GM12878 (cell line): ENCODE measurements around the gene RARA. TPM values are rescaled to one million over a fixed set of nuclear protein-coding genes. Genes with fewer than 3 reads are reported as not detected.

ENCODE experiments used
- ATAC-seq: fragments of 200-7000 bp; cut with Tn5 transposase; 3 replicates; pipeline ENCODE4 v1.9.1; 2020; ENCODE audit warnings: mild to moderate bottlenecking, moderate library complexity
- BruUV-seq: library from RNA; stranded (reverse); fragments of 400-500 nt; replicated peaks from 2 replicates; lab custom pipeline; 2021; lab: Mats Ljungman, UMichigan
- CTCF ChIA-PET: fragments of 300-600 bp; sonication (Branson Sonifier 250); formaldehyde crosslinking; extraction: SDS; loops from one replicate; lab custom pipeline; 2021; ENCODE audit warnings: inconsistent platforms; lab: Yijun Ruan, JAX
- POLR2A ChIA-PET: fragments of 350-600 bp; formaldehyde crosslinking; extraction: SDS; loops from one replicate; lab custom pipeline; 2021; ENCODE audit warnings: inconsistent platforms; lab: Charles Lee
- RAD21 ChIA-PET: fragments of 300-600 bp; sonication (Branson Sonifier 250); formaldehyde crosslinking; loops from one replicate; lab custom pipeline; 2023; ENCODE audit warnings: antibody characterized with exemption; ENCODE audit not compliant: unreplicated experiment; lab: Charles Lee
- SMC1A ChIA-PET: fragments of 300-600 bp; sonication (Branson Sonifier 250); formaldehyde crosslinking; loops from one replicate; lab custom pipeline; 2023; ENCODE audit not compliant: unreplicated experiment, uncharacterized antibody; lab: Charles Lee
- DNase-seq: peaks from one replicate; pipeline ENCODE4 v3.0.0-alpha.2; 2011; ENCODE audit warnings: low read depth, low spot score
- FAIRE-seq: peaks from 3 replicates; lab custom pipeline; 2011; peaks lifted over from hg19 to GRCh38; lab: Jason Lieb, UNC
- H2AFZ ChIP-seq: 2 replicates; pipeline ENCODE4 v1.6.0; 2011; ENCODE audit warnings: low read depth, low read length, control low read depth; ENCODE audit not compliant: control insufficient read depth
- H3K27ac ChIP-seq: 2 replicates; pipeline ENCODE4 v1.5.1; 2011; ENCODE audit warnings: control low read depth; ENCODE audit not compliant: control insufficient read depth, insufficient read depth
- H3K27me3 ChIP-seq, 2 experiments: replicated peaks in 1 of 2; 2 replicates each; pipeline versions ENCODE4 v1.6.0 to v1.6.1; 2011; ENCODE audit warnings: low read length in 1 of 2; ENCODE audit not compliant: control insufficient read depth in 2 of 2, insufficient read depth in 2 of 2
- H3K36me3 ChIP-seq, 2 experiments: 2 replicates each; pipeline ENCODE4 v1.5.1; 2011; ENCODE audit warnings: low read length in 1 of 2; ENCODE audit not compliant: control insufficient read depth in 2 of 2, insufficient read depth in 2 of 2
- H3K4me1 ChIP-seq: 2 replicates; pipeline ENCODE4 v1.6.1; 2011; ENCODE audit warnings: mild to moderate bottlenecking, low read length, moderate library complexity, mixed read lengths; ENCODE audit not compliant: control insufficient read depth, insufficient read depth
- H3K4me2 ChIP-seq: 2 replicates; pipeline ENCODE4 v1.6.0; 2011; ENCODE audit warnings: control low read depth; ENCODE audit not compliant: control insufficient read depth, insufficient read depth
- H3K4me3 ChIP-seq: fragments of 200-600 bp; sonication (generic); 2 replicates; pipeline ENCODE4 v1.5.1; 2016
- H3K79me2 ChIP-seq: 2 replicates; pipeline ENCODE4 v1.6.0; 2011; ENCODE audit warnings: low read length; ENCODE audit not compliant: control insufficient read depth, insufficient read depth
- H3K9ac ChIP-seq: 2 replicates; pipeline ENCODE4 v1.8.0; 2011; ENCODE audit warnings: low read length, control low read depth, mixed read lengths; ENCODE audit not compliant: control insufficient read depth, insufficient read depth
- H3K9me3 ChIP-seq: replicated peaks from 3 replicates; pipeline ENCODE4 v1.5.1; 2011; ENCODE audit warnings: mild to moderate bottlenecking, low read length; ENCODE audit not compliant: control insufficient read depth, insufficient read depth
- H4K20me1 ChIP-seq: 2 replicates; pipeline ENCODE4 v1.6.0; 2011; ENCODE audit not compliant: control insufficient read depth, insufficient read depth
- CBX3 ChIP-seq: fragments of 200-600 bp; sonication (generic); IDR thresholded peaks from 2 replicates; pipeline ENCODE4 v1.6.1; 2016; ENCODE audit warnings: low read depth, borderline replicate concordance
- LARP7 ChIP-seq: fragments of 450-650 bp; IDR thresholded peaks from 2 replicates; pipeline ENCODE4 v1.6.1; 2017; ENCODE audit warnings: mild to moderate bottlenecking
- NFYB ChIP-seq: IDR thresholded peaks from 2 replicates; pipeline ENCODE4 v1.6.1; 2011; ENCODE audit warnings: low read depth, mild to moderate bottlenecking, low read length, improper control_type of control experiment, moderate library complexity; ENCODE audit not compliant: insufficient read depth
- POLR2A ChIP-seq: IDR thresholded peaks from 2 replicates; pipeline ENCODE4 v1.6.1; 2011; ENCODE audit warnings: low read depth, mild to moderate bottlenecking, low read length
- RB1 ChIP-seq: fragments of 450-650 bp; formaldehyde crosslinking; IDR thresholded peaks from 2 replicates; pipeline ENCODE4 v1.6.1; 2017; ENCODE audit warnings: mild to moderate bottlenecking, borderline replicate concordance
- RFX5 ChIP-seq: IDR thresholded peaks from 2 replicates; pipeline ENCODE4 v1.6.1; 2011; ENCODE audit warnings: low read depth, low read length, improper control_type of control experiment
- SMAD5 ChIP-seq: IDR thresholded peaks from 2 replicates; pipeline ENCODE4 v1.6.1; 2016; ENCODE audit warnings: antibody characterized with exemption, low read depth
- ZSCAN29 ChIP-seq: fragments of 450-650 bp; IDR thresholded peaks from 2 replicates; pipeline ENCODE4 v1.6.1; 2017; ENCODE audit warnings: mild to moderate bottlenecking, moderate library complexity
- ZZZ3 ChIP-seq: IDR thresholded peaks from 2 replicates; pipeline ENCODE4 v1.6.1; 2011; ENCODE audit warnings: low read depth; ENCODE audit not compliant: control insufficient read depth, insufficient read length
- WGBS: methylation state at CpG from one replicate; pipeline ENCODE4 v1.1.6; 2016; ENCODE audit warnings: low lambda C conversion rate; ENCODE audit not compliant: insufficient replicate concordance, insufficient coverage; ENCODE audit errors: missing lambda C conversion rate; 5-methylcytosine and 5-hydroxymethylcytosine counted together
- in situ Hi-C: fragments of 300-500 bp; cut with MboI; formaldehyde crosslinking; loops from 9 replicates; pipeline ENCODE4 v1.14.3; 2018; ENCODE audit warnings: mixed read lengths
- intact Hi-C: fragments of 100-400 bp; cut with micrococcal nuclease; formaldehyde crosslinking; loops from one replicate; pipeline ENCODE4 v1.14.2; 2022; ENCODE audit not compliant: unreplicated experiment
- polyA plus RNA-seq, 11 experiments: library from polyadenylated mRNA; depleted of rRNA in 4 of 11; unstranded in 6 of 11; stranded (reverse) in 5 of 11; fragments of >200 nt; fragmentation: Nextera tagmentation in 4 of 11; fragmentation: Illumina TruSeq in 1 of 11; extraction: Ambion mirVana in 4 of 11; extraction: Trizol in 1 of 11; gene quantifications; 1 replicate in 1 of 11; 2 replicates in 10 of 11; pipeline versions ENCODE4 v1.2.1 to v1.2.3, GENCODE V29; 2011 to 2016; ENCODE audit warnings: inconsistent platforms in 2 of 11, missing spikeins in 2 of 11, low read depth in 1 of 11
- total RNA-seq, 4 experiments: library from RNA; depleted of rRNA in 3 of 4; stranded (reverse); fragments of >200 nt in 3 of 4; fragmentation: Illumina TruSeq in 1 of 4; extraction: Trizol in 1 of 4; gene quantifications; 2 replicates each; pipeline versions ENCODE4 v1.2.1 to v1.2.3, GENCODE V29; 2013 to 2021
- TF ChIP-seq, protein P1 (sequence below): fragments of 150-350 bp; IDR thresholded peaks from 2 replicates; pipeline ENCODE4 v1.6.1; 2014; ENCODE audit warnings: mild to moderate bottlenecking, low read depth, low read length
- TF ChIP-seq, protein P2 (sequence below): fragments of 450-650 bp; IDR thresholded peaks from 2 replicates; pipeline ENCODE4 v1.6.1; 2017; ENCODE audit warnings: mild to moderate bottlenecking, moderate library complexity

Gene RARA
- total and polyA plus RNA-seq, 10 of the 15 experiments (the other 5 are each of a cell fraction or from before 2014, with no cell fraction given) = 0.13 to 33.6 (median 13.6) TPM

DNA sequence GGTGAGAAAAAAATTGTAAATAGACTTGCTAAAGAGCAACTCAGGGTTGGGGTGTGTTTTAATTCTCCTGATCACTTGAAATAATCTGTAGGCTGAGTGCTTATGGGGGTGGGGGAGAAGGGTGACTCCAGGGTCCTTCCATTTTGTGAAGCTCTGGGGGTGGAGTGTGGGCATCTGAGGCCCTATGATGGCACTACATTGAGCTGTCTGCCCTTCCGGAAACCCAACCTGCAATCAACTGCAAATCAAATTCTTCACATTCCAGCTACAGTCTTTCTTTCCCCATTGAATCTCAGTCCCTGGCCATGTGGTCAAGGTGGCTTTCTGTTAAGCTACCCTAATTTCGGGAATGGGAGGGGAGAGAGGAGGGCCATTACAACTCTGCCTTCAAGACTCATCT lies 27.3 kb upstream of the RARA start:
- BruUV-seq = no TSS peak
- Histone ChIP-seq H3K4me3 (no peak overlapping the region), H2AFZ (no peak overlapping the region), H3K4me2 (no peak overlapping the region), H3K9me3 (no peaks in the 10 kb centered on the region), H3K36me3 (peaks cover 12 to 17% of the 10 kb centered on the region in 2 experiments), H3K27ac (no peak overlapping the region)
- TF ChIP-seq CBX3 = no peak
- no peak for TF ChIP-seq RFX5
- TF ChIP-seq LARP7 = no peak
- TF ChIP-seq ZSCAN29 = no peak
- TF ChIP-seq, all 136 proteins: peak for 0
- no peaks in the 10 kb centered on the region for H3K27me3 ChIP-seq
- no peak overlapping the region for H3K9ac ChIP-seq
- no peaks in the 10 kb centered on the region for H4K20me1 ChIP-seq
- no peaks in the 10 kb centered on the region for H3K4me1 ChIP-seq
- RAD21 ChIA-PET = interaction anchor here (0.7 to 1.6 kb wide), 2 partner anchors 8 to 63 kb away, joined by 4 to 6 read pairs; no protein-coding TSS in a partner anchor
- intact Hi-C loops = loop anchor here (5.0 kb wide), 1 partner anchor 39 kb away; no protein-coding TSS in a partner anchor
- FAIRE-seq (no peak), DNase-seq (no peak), ATAC-seq (no peak)
- 94% methylated on average over 2 of the region's 2 CpGs for WGBS
- POLR2A ChIA-PET = interaction anchor here (0.7 kb wide), 1 partner anchor 26 kb away, joined by 9 read pairs; no protein-coding TSS in a partner anchor
- H3K79me2 ChIP-seq = no peaks in the 10 kb centered on the region
- in situ Hi-C loops = loop anchor here (25.0 kb wide), 1 partner anchor 269 kb away; the partner anchor contains the start of gene CSF3
- CTCF ChIA-PET = interaction anchor here (1.8 kb wide), 1 partner anchor 9 kb away, joined by 8 read pairs; no protein-coding TSS in a partner anchor
- SMC1A ChIA-PET = interaction anchor here (1.2 to 2.3 kb wide), 2 partner anchors 14 to 82 kb away, joined by 3 to 5 read pairs; no protein-coding TSS in a partner anchor

DNA sequence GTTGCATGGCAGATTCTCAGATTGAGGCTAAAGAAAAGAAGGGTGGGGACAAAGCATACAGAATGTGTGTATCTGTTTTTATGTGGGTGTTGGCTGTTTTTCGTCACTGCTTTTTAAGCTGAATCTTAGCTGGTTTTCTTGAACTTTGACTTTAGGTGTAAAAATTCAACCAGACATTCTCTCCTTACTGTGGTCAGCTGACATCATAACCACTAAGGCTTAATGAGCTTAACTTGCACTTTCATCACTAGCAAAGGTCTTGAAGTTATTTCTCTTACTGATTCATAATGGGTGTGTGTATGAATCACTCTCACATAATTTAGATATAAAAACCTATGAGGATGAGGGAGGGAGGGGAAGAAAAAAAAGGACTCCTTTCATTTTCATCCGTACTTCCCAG lies 25.3 kb upstream of the RARA start:
- ChIA-PET SMC1A (interaction anchor here (0.8 to 1.7 kb wide), 14 partner anchors 13 to 229 kb away, joined by 3 to 9 read pairs (median 3); partner anchors contain the start of genes MED24 and WIPF2), POLR2A (interaction anchor here (0.6 to 1.3 kb wide), 4 partner anchors 41 to 115 kb away, joined by 3 to 6 read pairs (median 4); no protein-coding TSS in a partner anchor), CTCF (interaction anchor here (0.6 to 2.9 kb wide), 7 partner anchors 8 to 230 kb away, joined by 3 to 13 read pairs (median 5); partner anchors contain the start of gene MED24), RAD21 (interaction anchor here (0.8 to 2.2 kb wide), 7 partner anchors 21 to 170 kb away, joined by 3 to 10 read pairs (median 3); partner anchors contain the start of gene WIPF2)
- FAIRE-seq = peak; percentile 38
- no peak for DNase-seq
- Histone ChIP-seq H3K27me3 (no peaks in the 10 kb centered on the region), H3K27ac (no peak overlapping the region), H3K79me2 (peaks cover 7% of the 10 kb centered on the region), H3K4me3 (no peak overlapping the region), H3K36me3 (peaks cover 8 to 17% of the 10 kb centered on the region in 2 experiments), H3K4me1 (no peaks in the 10 kb centered on the region), H3K9ac (no peak overlapping the region), H3K9me3 (no peaks in the 10 kb centered on the region), H4K20me1 (no peaks in the 10 kb centered on the region), H2AFZ (no peak overlapping the region), H3K4me2 (no peak overlapping the region)
- intact Hi-C loops (loop anchor here (5.0 kb wide), 1 partner anchor 41 kb away; no protein-coding TSS in a partner anchor), in situ Hi-C loops (loop anchor here (25.0 kb wide), 1 partner anchor 271 kb away; the partner anchor contains the start of gene CSF3)
- WGBS = 50% methylated on average over 2 of the region's 2 CpGs
- BruUV-seq = no TSS peak
- ATAC-seq = peak; percentile 29
- TF ChIP-seq NFYB (no peak), POLR2A (no peak), ZZZ3 (no peak), SMAD5 (no peak), RB1 (no peak)
- TF ChIP-seq, protein P1, sequence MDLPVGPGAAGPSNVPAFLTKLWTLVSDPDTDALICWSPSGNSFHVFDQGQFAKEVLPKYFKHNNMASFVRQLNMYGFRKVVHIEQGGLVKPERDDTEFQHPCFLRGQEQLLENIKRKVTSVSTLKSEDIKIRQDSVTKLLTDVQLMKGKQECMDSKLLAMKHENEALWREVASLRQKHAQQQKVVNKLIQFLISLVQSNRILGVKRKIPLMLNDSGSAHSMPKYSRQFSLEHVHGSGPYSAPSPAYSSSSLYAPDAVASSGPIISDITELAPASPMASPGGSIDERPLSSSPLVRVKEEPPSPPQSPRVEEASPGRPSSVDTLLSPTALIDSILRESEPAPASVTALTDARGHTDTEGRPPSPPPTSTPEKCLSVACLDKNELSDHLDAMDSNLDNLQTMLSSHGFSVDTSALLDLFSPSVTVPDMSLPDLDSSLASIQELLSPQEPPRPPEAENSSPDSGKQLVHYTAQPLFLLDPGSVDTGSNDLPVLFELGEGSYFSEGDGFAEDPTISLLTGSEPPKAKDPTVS = no peak
- TF ChIP-seq, protein P2, sequence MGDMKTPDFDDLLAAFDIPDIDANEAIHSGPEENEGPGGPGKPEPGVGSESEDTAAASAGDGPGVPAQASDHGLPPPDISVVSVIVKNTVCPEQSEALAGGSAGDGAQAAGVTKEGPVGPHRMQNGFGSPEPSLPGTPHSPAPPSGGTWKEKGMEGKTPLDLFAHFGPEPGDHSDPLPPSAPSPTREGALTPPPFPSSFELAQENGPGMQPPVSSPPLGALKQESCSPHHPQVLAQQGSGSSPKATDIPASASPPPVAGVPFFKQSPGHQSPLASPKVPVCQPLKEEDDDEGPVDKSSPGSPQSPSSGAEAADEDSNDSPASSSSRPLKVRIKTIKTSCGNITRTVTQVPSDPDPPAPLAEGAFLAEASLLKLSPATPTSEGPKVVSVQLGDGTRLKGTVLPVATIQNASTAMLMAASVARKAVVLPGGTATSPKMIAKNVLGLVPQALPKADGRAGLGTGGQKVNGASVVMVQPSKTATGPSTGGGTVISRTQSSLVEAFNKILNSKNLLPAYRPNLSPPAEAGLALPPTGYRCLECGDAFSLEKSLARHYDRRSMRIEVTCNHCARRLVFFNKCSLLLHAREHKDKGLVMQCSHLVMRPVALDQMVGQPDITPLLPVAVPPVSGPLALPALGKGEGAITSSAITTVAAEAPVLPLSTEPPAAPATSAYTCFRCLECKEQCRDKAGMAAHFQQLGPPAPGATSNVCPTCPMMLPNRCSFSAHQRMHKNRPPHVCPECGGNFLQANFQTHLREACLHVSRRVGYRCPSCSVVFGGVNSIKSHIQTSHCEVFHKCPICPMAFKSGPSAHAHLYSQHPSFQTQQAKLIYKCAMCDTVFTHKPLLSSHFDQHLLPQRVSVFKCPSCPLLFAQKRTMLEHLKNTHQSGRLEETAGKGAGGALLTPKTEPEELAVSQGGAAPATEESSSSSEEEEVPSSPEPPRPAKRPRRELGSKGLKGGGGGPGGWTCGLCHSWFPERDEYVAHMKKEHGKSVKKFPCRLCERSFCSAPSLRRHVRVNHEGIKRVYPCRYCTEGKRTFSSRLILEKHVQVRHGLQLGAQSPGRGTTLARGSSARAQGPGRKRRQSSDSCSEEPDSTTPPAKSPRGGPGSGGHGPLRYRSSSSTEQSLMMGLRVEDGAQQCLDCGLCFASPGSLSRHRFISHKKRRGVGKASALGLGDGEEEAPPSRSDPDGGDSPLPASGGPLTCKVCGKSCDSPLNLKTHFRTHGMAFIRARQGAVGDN = peak; percentile 66; the same call in 1 of the 2 replicates
